CD4-positive, alpha-beta T cell treated with Interferon gamma for 1 hour (primary cell): Measurements from ENCODE around the gene MAMDC2.

ENCODE experiments used
- DNase-seq: peaks from one replicate; pipeline ENCODE4 v3.0.0-alpha.2; 2020

The MAMDC2 gene

DNA sequence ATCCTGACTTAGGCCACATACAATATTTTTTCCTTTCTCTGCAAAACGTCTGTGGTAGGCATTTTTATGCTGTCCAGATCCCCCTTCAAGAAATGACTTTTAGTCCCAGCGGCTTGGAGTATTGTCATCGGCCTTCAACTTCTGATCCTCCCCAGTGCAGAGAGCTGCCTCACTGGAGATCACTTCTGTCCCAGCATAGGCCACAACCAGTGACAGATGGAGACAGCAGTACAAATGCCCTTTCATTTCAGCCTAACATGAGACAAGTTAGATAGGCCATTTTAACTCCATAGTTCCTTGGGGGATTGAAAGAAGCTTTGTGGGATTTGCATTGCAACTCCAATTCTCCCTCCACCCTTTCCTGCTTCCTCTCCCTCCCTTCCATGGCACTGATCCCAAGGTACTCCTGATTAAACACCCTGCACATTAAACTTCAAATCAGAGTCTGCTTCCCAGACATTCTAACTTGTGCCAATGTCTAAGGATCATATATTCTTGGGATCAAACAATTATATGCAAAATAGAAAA is 3.2 kb upstream of the MAMDC2 start:
- no peak for DNase-seq

GRCh38 chr9:70042461-70043215 is 1.0 kb upstream of the MAMDC2 start:
- DNase-seq, result no peak

GRCh38 chr9:70043285-70043684 is 363 bp upstream of the MAMDC2 start:
- DNase-seq, result no peak

- DNase-seq, result no peak
These were observed 1.1 kb downstream of the MAMDC2 start for GRCh38 chr9:70044490-70045307.

DNA sequence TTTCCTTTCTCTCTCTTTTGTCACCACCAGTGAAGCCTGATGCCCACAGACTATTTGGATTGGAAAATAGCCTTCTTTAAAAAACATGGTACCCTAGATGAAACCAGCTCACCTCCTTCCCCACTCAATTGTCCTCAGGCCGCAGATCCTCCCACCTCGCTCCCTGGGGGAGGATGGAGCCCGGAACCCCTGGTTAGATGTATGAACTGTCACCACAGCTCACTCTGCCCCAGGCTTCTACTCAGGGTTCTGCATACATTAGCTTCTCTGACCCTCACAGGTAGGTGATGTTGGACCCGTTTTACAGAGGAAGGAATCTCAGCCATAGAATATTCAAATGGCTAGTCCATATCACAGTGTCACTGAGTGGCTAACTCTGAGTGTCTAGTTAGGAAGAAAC is 1.8 kb downstream of the MAMDC2 start:
- DNase-seq, result no peak

- no peak for DNase-seq
These were observed 2.8 kb downstream of the MAMDC2 start for GRCh38 chr9:70046274-70047070.

DNA sequence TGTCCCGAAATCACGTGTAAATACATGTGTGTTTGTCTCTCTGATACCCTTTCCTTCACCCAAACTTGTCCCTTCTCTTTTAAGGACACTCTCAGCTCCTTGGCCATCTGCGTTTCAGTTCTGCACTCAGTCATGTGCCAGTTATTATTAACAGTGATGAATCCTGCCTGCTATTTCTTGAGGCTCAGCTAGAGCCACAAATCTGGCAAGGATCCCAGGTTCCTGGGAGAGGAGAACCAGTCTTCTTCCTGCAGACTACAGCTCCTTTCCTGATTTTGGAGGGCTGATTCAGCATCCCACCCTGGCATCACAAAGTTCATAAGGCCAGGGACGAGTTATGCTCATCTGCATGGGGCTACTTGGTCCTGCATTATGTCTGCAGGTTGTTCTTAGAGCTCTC is 5.6 kb downstream of the MAMDC2 start:
- DNase-seq, result no peak

DNA sequence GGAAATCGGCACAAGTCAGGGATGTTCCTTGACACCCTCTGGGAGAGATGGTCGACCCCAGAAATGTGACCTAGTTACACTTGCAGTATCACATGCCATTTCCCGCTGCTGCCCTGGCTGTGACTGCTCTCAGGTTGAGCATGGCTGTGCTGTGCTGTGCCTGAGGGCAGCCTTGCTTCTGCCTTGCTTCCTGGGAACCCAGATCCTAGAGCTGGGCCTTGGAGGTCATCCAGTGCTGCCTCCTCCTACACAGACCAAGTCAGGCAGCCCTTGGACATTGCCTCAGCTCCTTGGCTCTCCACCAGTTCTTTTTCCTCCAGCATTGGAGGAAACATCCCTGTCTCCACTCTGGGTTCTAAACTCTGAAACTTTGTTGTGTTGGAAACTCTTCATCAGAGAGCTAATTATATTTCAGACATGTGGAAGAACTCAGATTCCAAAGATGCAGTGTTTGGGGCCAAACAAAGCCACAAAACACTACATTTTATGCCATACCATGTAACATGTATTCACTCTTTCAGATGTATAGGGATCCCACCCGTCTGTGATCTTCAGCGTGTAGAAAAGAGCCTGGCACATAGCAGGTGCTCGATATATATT is 6.1 kb downstream of the MAMDC2 start:
- DNase-seq, result no peak

DNA sequence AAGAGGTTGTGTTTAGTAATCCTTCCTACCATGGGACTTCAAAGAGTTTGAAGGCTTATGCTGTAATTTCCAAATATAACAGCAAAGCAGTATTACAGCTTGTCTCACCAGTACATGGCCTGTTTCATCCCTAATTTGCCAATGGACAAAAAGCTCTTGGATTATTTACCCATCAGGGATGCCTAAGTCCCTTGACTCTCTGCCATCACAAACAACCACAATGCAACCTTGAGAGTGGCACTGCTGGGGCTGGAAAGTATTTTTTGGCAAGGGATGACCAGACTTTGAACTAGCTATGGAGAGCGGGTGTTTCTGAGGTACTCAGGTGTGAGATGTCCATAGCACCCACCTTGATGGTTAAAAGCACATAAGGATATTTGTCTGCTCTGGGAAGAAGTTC is 9.1 kb downstream of the MAMDC2 start:
- DNase-seq, result no peak

- no peak for DNase-seq
These were observed 10.2 kb downstream of the MAMDC2 start for GRCh38 chr9:70053864-70054263.

DNA sequence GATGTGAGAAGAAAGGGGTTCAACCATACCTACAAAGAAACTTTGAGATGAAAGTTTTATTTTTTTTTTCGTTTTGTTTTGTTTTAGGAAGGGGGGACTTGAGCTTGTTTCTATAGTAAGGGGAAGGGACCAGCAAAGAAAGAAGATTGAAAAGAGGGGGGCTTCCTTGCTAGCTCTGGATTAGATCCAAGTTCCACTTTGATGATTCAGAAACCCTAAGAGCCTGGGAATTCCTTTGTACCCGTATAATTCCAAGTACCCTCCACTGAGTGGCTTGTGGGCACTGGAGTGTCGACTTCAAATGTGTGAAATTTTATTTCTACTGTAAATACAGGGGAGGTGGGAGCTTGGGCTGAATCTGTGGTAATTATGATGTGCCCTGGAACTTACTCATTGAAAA is 10.9 kb downstream of the MAMDC2 start:
- DNase-seq, result no peak

GRCh38 chr9:70055406-70056210 is 12.0 kb downstream of the MAMDC2 start:
- DNase-seq, result no peak

DNA sequence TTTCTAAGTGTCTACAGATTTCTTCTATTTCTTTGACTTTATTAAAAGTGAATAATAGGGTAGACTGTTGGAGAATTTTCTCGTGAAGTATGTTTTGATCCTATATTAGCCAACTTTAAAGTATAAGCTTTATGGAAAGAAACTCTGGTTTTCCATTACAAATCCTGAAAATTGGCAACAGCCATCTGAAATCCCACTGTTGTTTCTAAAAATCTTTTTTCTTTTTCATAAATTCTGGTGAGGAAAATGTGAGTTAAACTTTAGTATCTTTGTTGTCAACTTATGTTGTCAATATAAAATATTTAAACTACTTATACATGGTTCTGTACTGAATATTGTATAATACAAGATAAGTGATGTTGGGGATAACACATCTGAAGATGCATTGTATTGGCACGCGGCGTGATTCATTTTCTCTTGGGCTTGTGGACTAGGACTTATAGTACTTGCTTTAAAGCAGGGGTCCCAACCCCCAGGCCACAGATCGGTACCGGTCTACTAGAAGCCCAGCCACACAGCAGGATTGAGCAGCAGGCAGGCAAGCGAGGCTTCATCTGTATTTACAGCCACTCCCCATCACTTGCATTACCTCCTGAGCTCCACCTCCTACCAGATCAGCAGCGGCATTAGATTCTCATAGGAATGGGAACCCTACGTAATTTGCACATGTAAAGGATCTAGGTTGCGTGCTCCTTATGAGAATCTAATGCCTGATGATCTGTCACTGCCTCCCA is 12.7 kb downstream of the MAMDC2 start:
- no peak for DNase-seq

- no peak for DNase-seq
These were observed 15.0 kb downstream of the MAMDC2 start for GRCh38 chr9:70058569-70059116.

DNA sequence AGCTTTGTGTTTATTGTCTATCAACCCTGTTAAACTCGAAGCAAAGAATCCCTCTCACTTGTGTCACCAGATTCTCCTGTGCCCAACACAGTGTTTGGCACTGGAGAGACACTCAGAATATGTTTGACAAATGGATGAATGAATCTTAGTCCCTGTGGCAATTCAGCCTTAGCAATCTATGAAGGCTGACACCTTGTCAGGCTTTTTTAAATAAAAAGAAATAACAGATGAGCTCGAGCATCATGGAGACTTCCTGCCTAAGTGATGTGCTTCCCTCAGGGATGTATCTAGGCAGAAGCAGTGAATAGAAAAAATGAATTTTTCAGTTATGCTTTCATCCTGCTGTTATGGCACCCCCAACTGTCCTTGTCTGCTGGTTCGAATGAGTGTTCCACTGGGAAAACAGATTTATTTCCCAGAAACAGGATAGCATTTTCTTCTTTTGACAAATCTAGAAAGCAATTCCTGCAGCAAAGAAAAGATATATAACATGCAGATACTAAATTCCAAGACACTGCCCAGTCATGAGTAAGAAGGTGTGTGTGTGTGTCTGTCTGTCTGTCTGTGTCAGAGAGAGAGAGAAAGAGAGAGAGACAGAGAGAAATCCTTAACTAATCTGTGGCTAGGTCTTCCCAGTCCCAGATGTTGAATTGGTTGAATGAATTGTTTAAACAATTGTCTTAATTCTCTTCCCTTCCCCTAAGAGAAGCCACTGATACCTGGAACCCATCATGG is 16.7 kb downstream of the MAMDC2 start:
- DNase-seq, result no peak

DNA sequence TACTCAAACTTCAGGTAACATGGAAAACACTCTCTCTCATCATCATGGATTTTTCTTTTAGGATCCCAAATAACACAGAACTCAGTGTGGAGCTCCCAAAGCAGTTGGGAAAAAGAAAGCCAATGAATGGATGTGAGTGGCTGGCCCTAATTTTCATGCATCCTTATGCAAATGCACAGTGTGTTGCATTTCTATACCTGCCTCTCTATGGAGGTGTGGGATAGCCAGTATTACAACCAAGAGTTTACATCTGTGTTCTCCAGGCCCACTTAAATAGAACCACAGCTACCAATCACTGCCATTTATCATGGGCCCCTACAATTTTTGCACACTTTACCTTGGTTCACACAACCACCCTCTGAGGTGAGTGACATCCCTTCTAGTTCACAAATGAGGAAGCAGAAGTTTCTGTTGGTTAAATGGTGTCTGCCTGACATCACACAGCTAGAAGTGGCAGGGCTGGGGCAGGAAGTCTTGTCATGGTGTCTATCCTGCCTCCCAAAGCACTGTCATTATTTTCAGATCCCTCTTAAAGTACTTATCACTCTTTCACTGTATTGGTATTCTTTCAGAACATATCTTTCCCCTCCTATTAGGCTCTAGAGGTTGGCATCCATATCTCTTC is 17.3 kb downstream of the MAMDC2 start:
- DNase-seq, result peak; percentile 11

DNA sequence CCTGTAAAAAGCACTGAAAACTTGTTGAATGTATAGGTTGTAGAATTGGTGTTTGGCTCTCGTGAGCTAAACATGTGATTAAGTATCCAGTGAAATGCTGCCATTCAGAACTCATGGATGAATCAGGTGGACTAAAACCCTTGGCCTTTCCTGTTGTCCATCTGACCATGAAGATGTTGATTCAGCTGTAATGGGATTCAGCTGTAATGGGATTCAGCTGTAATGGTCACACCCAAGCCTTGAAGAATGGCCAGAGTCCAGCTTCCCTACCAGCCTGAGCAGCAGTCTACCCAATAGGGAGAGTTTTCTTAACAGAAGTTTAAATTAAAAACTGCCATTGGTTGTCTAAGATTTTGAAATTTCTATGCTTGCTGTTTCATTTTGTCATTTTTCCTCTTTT is 18.1 kb downstream of the MAMDC2 start:
- no peak for DNase-seq

DNA sequence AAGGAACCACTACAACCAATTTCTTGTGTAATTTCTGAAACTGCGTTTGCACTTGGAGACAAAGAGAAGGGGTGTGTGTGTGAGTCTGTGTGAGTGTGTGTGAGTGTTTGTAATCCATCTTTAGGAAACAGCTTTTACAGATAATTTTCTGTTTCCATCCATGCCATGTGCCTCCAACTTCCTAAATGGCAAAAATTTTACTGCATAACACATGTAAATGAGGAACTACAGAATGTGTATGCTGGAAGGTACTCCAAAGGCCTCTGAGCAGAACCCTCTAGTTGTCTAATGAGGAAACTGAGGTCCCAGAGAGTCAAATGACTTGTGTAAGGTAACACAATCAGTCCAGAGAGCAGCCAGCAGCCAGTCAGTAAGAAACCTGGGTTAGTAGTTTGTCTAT is 20.8 kb downstream of the MAMDC2 start:
- DNase-seq, result no peak

- no peak for DNase-seq
These were observed 21.9 kb downstream of the MAMDC2 start for GRCh38 chr9:70065572-70065971.

- DNase-seq, result no peak
These were observed 22.8 kb downstream of the MAMDC2 start for GRCh38 chr9:70066418-70066817.
